PC-9 (cell line): ENCODE data around the gene MEI4. TPM values are rescaled to one million over a fixed set of nuclear protein-coding genes. Genes with fewer than 3 reads are reported as not detected.

Experiments used
- BruUV-seq: library from RNA; stranded (reverse); fragments of 400-500 nt; replicated peaks from 2 replicates; lab custom pipeline; 2021; lab: Mats Ljungman, UMichigan
- CTCF ChIA-PET: fragments of 300-600 bp; sonication (Branson Sonifier 250); formaldehyde crosslinking; loops from one replicate; lab custom pipeline; 2022; ENCODE audit warnings: antibody characterized with exemption; lab: Charles Lee
- POLR2A ChIA-PET: fragments of 300-600 bp; sonication (Branson Sonifier 250); formaldehyde crosslinking; loops from one replicate; lab custom pipeline; 2022; ENCODE audit warnings: antibody characterized with exemption; ENCODE audit not compliant: unreplicated experiment; lab: Charles Lee
- DNase-seq, 2 experiments: peaks; one replicate each; pipeline versions ENCODE4 v3.0.0 to v3.0.0-alpha.2; 2015 to 2022; ENCODE audit warnings: mixed read lengths in 1 of 2
- H2AFZ ChIP-seq: fragments of 200-600 bp; sonication (generic); 2 replicates; pipeline ENCODE4 v1.8.1; 2017; ENCODE audit warnings: antibody characterized with exemption
- H3F3A ChIP-seq: fragments of 200-600 bp; sonication (generic); 2 replicates; pipeline ENCODE4 v1.8.1; 2017; ENCODE audit warnings: antibody characterized with exemption, mild to moderate bottlenecking, low read depth; ENCODE audit not compliant: insufficient read depth
- H3K27ac ChIP-seq: fragments of 200-600 bp; sonication (generic); 2 replicates; pipeline ENCODE4 v1.6.1; 2016; ENCODE audit warnings: mixed run types
- H3K27me3 ChIP-seq: fragments of 200-600 bp; sonication (generic); 2 replicates; pipeline ENCODE4 v1.6.1; 2016; ENCODE audit warnings: low read depth, mixed run types; ENCODE audit not compliant: insufficient read depth
- H3K36me3 ChIP-seq: fragments of 200-600 bp; sonication (generic); 2 replicates; pipeline ENCODE4 v1.6.1; 2016; ENCODE audit warnings: low read depth, mixed run types
- H3K4me1 ChIP-seq: fragments of 200-600 bp; sonication (generic); replicated peaks from 2 replicates; pipeline ENCODE4 v1.6.1; 2016; ENCODE audit warnings: mixed run types; ENCODE audit not compliant: insufficient read depth
- H3K4me2 ChIP-seq: fragments of 200-600 bp; sonication (generic); 2 replicates; pipeline ENCODE4 v1.6.1; 2017; ENCODE audit warnings: mixed run types
- H3K4me3 ChIP-seq: fragments of 200-600 bp; sonication (generic); 2 replicates; pipeline ENCODE4 v1.6.1; 2016; ENCODE audit warnings: mixed run types
- H3K79me2 ChIP-seq: fragments of 200-600 bp; sonication (generic); 2 replicates; pipeline ENCODE4 v1.6.1; 2017; ENCODE audit warnings: low read depth, mixed run types
- H3K9me2 ChIP-seq: fragments of 200-600 bp; sonication (generic); 2 replicates; pipeline ENCODE4 v1.8.1; 2017; ENCODE audit warnings: mild to moderate bottlenecking; ENCODE audit not compliant: insufficient read depth
- H3K9me3 ChIP-seq: fragments of 200-600 bp; sonication (generic); 2 replicates; pipeline ENCODE4 v1.8.1; 2016; ENCODE audit warnings: low read depth; ENCODE audit not compliant: insufficient read depth
- H4K20me1 ChIP-seq: fragments of 200-600 bp; sonication (generic); 2 replicates; pipeline ENCODE4 v1.8.1; 2017; ENCODE audit not compliant: insufficient read depth
- CTCF ChIP-seq: fragments of 200-600 bp; sonication (generic); conservative IDR thresholded peaks from 2 replicates; pipeline ENCODE4 v1.6.1; 2017; ENCODE audit warnings: mixed run types, antibody characterized with exemption, mild to moderate bottlenecking, moderate library complexity
- EZH2 ChIP-seq: fragments of 200-600 bp; sonication (generic); IDR thresholded peaks from 2 replicates; pipeline ENCODE4 v1.8.0; 2017; ENCODE audit warnings: antibody characterized with exemption, low read depth
- intact Hi-C: fragments of 100-400 bp; cut with micrococcal nuclease; formaldehyde crosslinking; loops from one replicate; pipeline ENCODE4 v1.10.0; 2022; ENCODE audit not compliant: unreplicated experiment
- total RNA-seq: library from RNA; stranded (reverse); gene quantifications from 2 replicates; pipeline ENCODE4 v1.2.3, GENCODE V29; 2021

The MEI4 gene
- total RNA-seq, 1 experiment from 2014 or later: not detected

GRCh38 chr6:77816766-77817270, 164.0 kb downstream of the MEI4 start:
- H3K36me3 ChIP-seq: no peaks in the 10 kb centered on the region
- H2AFZ ChIP-seq: no peak overlapping the region
- H3K79me2 ChIP-seq: no peaks in the 10 kb centered on the region
- ChIA-PET CTCF (no interaction called here), POLR2A (no interaction called here)
- DNase-seq: no peak
- no peaks in the 10 kb centered on the region for H3K27me3 ChIP-seq
- no peak overlapping the region for H3K27ac ChIP-seq
- no peak overlapping the region for H3K4me3 ChIP-seq
- H4K20me1 ChIP-seq: no peaks in the 10 kb centered on the region
- H3K9me2 ChIP-seq: no peaks in the 10 kb centered on the region
- BruUV-seq: no TSS peak
- no peaks in the 10 kb centered on the region for H3K9me3 ChIP-seq
- TF ChIP-seq EZH2 (no peak), CTCF (no peak)
- no peaks in the 10 kb centered on the region for H3K4me1 ChIP-seq
- no peak overlapping the region for H3K4me2 ChIP-seq
- intact Hi-C loops: no loop called here
- H3F3A ChIP-seq: no peaks in the 10 kb centered on the region

- TF ChIP-seq EZH2: no peak
- no peak for TF ChIP-seq CTCF
- no peaks in the 10 kb centered on the region for H3K79me2 ChIP-seq
- no peaks in the 10 kb centered on the region for H3K36me3 ChIP-seq
- no peak for DNase-seq
- H3K4me1 ChIP-seq: no peaks in the 10 kb centered on the region
- no peak overlapping the region for H3K4me3 ChIP-seq
- H2AFZ ChIP-seq: no peak overlapping the region
- no peaks in the 10 kb centered on the region for H3K9me3 ChIP-seq
- H3K9me2 ChIP-seq: no peaks in the 10 kb centered on the region
- intact Hi-C loops: no loop called here
- POLR2A ChIA-PET: no interaction called here
- BruUV-seq: no TSS peak
- no peaks in the 10 kb centered on the region for H4K20me1 ChIP-seq
- H3K4me2 ChIP-seq: no peak overlapping the region
- no peaks in the 10 kb centered on the region for H3K27me3 ChIP-seq
- CTCF ChIA-PET: no interaction called here
- H3F3A ChIP-seq: no peaks in the 10 kb centered on the region
- H3K27ac ChIP-seq: no peak overlapping the region
Measured at GRCh38 chr6:77822265-77822664, 169.4 kb downstream of the MEI4 start.

GRCh38 chr6:77825204-77825603, 172.4 kb downstream of the MEI4 start:
- H3K4me3 ChIP-seq: no peak overlapping the region
- no peaks in the 10 kb centered on the region for H3F3A ChIP-seq
- DNase-seq: no peak
- H2AFZ ChIP-seq: no peak overlapping the region
- H4K20me1 ChIP-seq: no peaks in the 10 kb centered on the region
- H3K9me3 ChIP-seq: no peaks in the 10 kb centered on the region
- CTCF ChIA-PET: no interaction called here
- H3K27ac ChIP-seq: no peak overlapping the region
- POLR2A ChIA-PET: no interaction called here
- no TSS peak for BruUV-seq
- intact Hi-C loops: no loop called here
- H3K4me2 ChIP-seq: no peak overlapping the region
- TF ChIP-seq EZH2 (no peak), CTCF (no peak)
- H3K36me3 ChIP-seq: no peaks in the 10 kb centered on the region
- no peaks in the 10 kb centered on the region for H3K27me3 ChIP-seq
- H3K79me2 ChIP-seq: no peaks in the 10 kb centered on the region
- H3K9me2 ChIP-seq: no peaks in the 10 kb centered on the region
- no peaks in the 10 kb centered on the region for H3K4me1 ChIP-seq
